Neutrophil (primary cell): ENCODE results near the gene INPP5B.

Source experiments
- H3K27ac ChIP-seq: fragments of 200-600 bp; sonication (generic); 2 replicates; pipeline ENCODE4 v1.5.1; 2016; ENCODE audit warnings: mild to moderate bottlenecking, moderate library complexity
- H3K27me3 ChIP-seq: fragments of 200-600 bp; sonication (generic); 2 replicates; pipeline ENCODE4 v1.6.0; 2016; ENCODE audit warnings: mild to moderate bottlenecking
- H3K36me3 ChIP-seq: fragments of 200-600 bp; sonication (generic); 2 replicates; pipeline ENCODE4 v1.5.1; 2017
- H3K4me1 ChIP-seq, 2 experiments: fragments of 200-600 bp in 1 of 2; sonication (generic) in 1 of 2; 1 replicate in 1 of 2; 2 replicates in 1 of 2; pipeline versions ENCODE4 v1.5.1 to v1.6.1; 2013 to 2016; ENCODE audit warnings: low read depth in 1 of 2, low read length in 1 of 2, mild to moderate bottlenecking in 1 of 2, moderate library complexity in 1 of 2; ENCODE audit not compliant: control insufficient read depth in 1 of 2, insufficient read depth in 1 of 2
- H3K4me3 ChIP-seq, 2 experiments: fragments of 200-600 bp in 1 of 2; sonication (generic) in 1 of 2; 1 replicate in 1 of 2; 2 replicates in 1 of 2; pipeline ENCODE4 v1.5.1; 2013 to 2016; ENCODE audit warnings: low read depth in 1 of 2, low read length in 1 of 2, mild to moderate bottlenecking in 1 of 2, moderate library complexity in 1 of 2
- H3K9me3 ChIP-seq: fragments of 200-600 bp; sonication (generic); 2 replicates; pipeline ENCODE4 v1.5.1; 2016
- TF ChIP-seq, protein P1 (sequence below): fragments of 200-600 bp; sonication (generic); IDR thresholded peaks from 2 replicates; pipeline ENCODE4 v1.5.1; 2016; ENCODE audit warnings: antibody characterized with exemption

The INPP5B gene

DNA sequence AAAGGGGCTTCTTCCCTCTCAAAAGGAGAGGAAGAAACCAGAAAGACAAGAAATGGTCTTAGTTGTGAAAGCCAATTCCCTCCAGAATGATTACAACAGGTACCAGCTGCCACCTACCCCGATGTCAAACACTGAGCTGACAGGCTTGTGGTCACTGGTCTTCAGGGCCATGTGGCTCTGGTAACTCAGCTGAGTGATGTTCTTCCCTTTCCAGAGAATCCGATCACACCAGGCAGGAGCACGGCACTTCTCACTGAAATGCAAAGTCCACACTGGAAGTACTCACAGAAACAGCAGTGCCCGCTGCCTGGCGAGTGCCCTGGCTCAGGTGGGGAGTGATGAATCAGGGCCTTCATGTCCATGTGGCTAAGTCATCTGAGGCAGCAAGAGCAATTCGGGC, 68.8 kb downstream of the INPP5B start:
- Histone ChIP-seq H3K4me1 (no peaks in the 10 kb centered on the region), H3K4me3 (no peak overlapping the region), H3K27ac (no peak overlapping the region), H3K27me3 (no peaks in the 10 kb centered on the region), H3K36me3 (peaks cover 96% of the 10 kb centered on the region), H3K9me3 (no peaks in the 10 kb centered on the region)
- TF ChIP-seq, protein P1, sequence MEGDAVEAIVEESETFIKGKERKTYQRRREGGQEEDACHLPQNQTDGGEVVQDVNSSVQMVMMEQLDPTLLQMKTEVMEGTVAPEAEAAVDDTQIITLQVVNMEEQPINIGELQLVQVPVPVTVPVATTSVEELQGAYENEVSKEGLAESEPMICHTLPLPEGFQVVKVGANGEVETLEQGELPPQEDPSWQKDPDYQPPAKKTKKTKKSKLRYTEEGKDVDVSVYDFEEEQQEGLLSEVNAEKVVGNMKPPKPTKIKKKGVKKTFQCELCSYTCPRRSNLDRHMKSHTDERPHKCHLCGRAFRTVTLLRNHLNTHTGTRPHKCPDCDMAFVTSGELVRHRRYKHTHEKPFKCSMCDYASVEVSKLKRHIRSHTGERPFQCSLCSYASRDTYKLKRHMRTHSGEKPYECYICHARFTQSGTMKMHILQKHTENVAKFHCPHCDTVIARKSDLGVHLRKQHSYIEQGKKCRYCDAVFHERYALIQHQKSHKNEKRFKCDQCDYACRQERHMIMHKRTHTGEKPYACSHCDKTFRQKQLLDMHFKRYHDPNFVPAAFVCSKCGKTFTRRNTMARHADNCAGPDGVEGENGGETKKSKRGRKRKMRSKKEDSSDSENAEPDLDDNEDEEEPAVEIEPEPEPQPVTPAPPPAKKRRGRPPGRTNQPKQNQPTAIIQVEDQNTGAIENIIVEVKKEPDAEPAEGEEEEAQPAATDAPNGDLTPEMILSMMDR = no peak

DNA sequence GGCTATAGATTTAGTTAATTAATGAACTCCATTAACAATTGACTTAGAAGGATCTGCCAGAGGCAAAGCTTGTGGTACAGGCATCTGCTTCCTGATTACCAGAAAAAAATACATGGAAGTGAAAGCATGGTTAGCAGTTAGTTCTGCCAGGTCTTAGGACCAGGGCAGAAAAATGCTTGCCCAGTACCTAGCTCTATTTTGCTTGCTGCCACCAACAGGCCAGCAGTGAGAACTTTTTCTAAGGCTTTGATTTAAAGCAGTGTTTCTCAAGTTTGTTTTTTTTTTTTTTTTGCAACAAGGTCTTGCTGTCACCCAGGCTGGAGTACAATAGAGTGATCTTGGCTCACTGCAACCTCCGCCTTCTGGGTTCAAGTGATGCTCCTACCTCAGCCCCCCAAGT, 71.0 kb downstream of the INPP5B start:
- peaks cover 91% of the 10 kb centered on the region for H3K36me3 ChIP-seq
- TF ChIP-seq, protein P1 = no peak
- no peak overlapping the region for H3K27ac ChIP-seq
- H3K4me1 ChIP-seq = no peaks in the 10 kb centered on the region
- H3K4me3 ChIP-seq = no peak overlapping the region
- no peaks in the 10 kb centered on the region for H3K9me3 ChIP-seq
- no peaks in the 10 kb centered on the region for H3K27me3 ChIP-seq

DNA sequence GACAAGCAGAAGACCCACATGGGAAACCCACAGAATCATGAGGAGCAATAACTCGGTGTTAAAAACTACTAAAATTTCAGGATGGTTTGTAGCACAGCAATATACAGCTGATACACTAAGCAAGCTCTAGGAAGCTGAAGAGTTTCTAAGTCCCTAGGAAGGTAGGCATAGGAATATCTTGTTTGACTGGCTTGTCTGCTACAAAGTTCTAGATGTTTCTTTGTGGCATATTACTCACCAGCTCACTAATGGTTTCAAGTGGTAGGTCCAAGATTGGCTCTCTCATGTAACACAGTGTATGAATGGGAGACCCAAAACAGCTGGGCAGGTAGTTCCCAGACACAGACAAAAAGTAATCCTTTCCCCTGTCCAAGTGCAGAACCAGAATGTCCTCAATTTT, 74.2 kb downstream of the INPP5B start:
- Histone ChIP-seq H3K9me3 (no peaks in the 10 kb centered on the region), H3K4me3 (no peak overlapping the region), H3K36me3 (peaks cover 88% of the 10 kb centered on the region), H3K27me3 (no peaks in the 10 kb centered on the region), H3K4me1 (no peaks in the 10 kb centered on the region), H3K27ac (no peak overlapping the region)
- TF ChIP-seq, protein P1 = no peak

DNA sequence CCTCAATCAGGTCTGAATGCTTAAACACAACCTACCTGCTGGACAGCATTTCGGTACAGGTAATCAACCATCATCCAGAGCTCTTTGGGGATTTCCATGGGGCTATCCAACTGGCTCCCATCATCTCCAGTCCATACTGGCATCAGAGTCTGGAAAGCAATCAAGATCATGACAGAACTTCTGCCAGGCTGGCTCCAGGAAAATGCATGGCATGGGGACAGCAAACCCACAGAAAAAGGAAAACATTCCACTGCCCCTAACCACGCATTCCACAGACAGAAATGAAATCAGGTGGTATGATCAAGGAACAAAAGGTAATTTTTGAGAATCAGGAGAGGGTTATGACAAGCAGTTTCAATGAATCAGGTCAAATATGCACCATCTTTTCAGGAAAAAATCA, 78.4 kb downstream of the INPP5B start:
- peaks cover 89% of the 10 kb centered on the region for H3K36me3 ChIP-seq
- TF ChIP-seq, protein P1 = no peak
- H3K9me3 ChIP-seq = no peaks in the 10 kb centered on the region
- no peak overlapping the region for H3K27ac ChIP-seq
- no peaks in the 10 kb centered on the region for H3K4me1 ChIP-seq
- H3K4me3 ChIP-seq = no peak overlapping the region
- no peaks in the 10 kb centered on the region for H3K27me3 ChIP-seq

DNA sequence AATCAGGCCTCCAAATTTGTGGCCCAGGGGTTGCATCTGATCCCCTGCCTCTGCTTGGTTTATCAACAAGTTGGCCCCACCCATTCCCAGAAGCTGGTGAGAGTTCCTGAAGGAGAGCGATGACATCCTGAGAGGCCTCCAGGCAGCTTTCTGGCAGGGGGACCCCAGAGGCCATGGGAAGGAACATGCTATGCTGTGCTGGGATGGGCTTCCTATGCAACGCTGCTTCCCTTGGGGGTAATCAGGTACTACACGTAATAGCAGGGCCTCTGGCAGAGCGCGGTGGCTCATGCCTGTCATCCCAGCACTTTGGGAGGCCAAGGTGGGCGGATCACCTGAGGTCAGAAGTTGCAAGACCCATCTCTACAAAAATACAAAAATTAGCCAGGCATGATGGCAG, 79.1 kb downstream of the INPP5B start:
- no peak overlapping the region for H3K4me3 ChIP-seq
- TF ChIP-seq, protein P1 = no peak
- H3K9me3 ChIP-seq = no peaks in the 10 kb centered on the region
- no peak overlapping the region for H3K27ac ChIP-seq
- H3K36me3 ChIP-seq = peaks cover 89% of the 10 kb centered on the region
- no peaks in the 10 kb centered on the region for H3K4me1 ChIP-seq
- no peaks in the 10 kb centered on the region for H3K27me3 ChIP-seq

DNA sequence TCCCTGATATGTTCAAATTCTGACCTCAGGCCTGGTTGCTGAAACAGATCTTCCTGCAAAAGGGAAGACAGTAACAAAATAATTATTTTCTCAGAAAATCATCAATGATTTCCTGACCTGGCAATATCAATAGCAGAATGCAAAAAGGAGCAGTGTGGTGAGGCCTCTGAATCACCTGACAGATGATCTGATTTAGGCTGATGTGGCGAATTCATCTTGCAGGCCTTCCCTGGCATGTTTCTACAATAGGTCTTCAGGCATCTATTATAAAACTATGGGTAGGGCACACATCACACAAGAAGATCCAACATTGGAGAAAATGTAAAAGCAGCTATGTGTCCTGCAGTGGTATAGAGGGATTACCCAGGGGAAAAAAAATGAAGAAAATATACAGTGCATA, 80.4 kb downstream of the INPP5B start:
- TF ChIP-seq, protein P1 = no peak

More for the DNA sequence above, 80.4 kb downstream of the INPP5B start:
- H3K4me3 ChIP-seq = no peak overlapping the region
- H3K36me3 ChIP-seq = peaks cover 89% of the 10 kb centered on the region
- H3K4me1 ChIP-seq = peaks cover 4 to 8% of the 10 kb centered on the region in 2 experiments
- H3K27me3 ChIP-seq = no peaks in the 10 kb centered on the region
- no peaks in the 10 kb centered on the region for H3K9me3 ChIP-seq
- H3K27ac ChIP-seq = no peak overlapping the region
